Measurements from ENCODE around the gene OR8B8.
"Not testable (repeated sequence)": the region's sequence is repeated elsewhere in the genome, so short reads cannot be mapped to it uniquely, and the experiment has no call there.

The OR8B8 gene

DNA sequence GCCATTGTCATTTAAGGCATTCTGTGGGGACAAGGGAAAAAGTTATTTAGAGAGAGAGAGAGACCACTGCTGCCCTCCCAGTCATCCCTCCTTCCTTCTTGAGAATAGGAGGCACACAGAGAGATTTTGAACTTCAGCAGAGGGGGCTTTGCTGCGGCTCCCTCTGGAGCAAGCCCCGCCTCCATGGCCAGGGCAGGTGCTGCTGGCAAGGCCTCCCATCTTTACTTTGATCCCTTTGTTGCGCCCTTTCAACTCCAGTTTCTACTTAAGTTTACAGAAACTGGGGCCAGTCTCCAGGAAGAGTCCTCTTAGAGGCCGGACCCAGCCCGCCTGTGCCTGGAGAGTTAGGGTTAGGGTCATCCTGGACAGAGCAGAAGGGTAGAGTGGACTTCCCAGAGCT is 4.4 kb downstream of the OR8B8 start:
- DNase-seq = no peak

GRCh38 chr11:124440608-124441007 is 4.9 kb downstream of the OR8B8 start:
- DNase-seq = no peak

- no peak for DNase-seq
These were observed 10.8 kb downstream of the OR8B8 start for GRCh38 chr11:124434699-124435098.

DNA sequence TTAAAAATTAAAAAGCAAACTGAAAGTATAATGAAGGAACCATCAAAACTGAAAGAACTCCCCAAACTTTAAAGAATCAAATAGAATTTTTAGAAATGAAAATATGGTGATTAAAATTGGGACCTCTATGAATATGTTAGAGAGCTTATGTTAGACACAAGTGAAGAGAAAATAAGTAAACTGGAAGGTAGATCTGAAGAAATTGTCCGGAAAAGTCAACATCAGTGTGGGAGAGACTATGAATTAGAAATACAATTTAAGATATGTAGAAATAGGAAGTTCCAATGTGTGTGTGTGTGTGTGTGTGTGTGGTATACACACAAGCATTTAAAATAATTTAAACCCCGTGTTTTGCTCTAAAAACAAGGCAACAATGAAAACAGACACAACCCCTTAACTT is 15.9 kb downstream of the OR8B8 start:
- DNase-seq = no peak

DNA sequence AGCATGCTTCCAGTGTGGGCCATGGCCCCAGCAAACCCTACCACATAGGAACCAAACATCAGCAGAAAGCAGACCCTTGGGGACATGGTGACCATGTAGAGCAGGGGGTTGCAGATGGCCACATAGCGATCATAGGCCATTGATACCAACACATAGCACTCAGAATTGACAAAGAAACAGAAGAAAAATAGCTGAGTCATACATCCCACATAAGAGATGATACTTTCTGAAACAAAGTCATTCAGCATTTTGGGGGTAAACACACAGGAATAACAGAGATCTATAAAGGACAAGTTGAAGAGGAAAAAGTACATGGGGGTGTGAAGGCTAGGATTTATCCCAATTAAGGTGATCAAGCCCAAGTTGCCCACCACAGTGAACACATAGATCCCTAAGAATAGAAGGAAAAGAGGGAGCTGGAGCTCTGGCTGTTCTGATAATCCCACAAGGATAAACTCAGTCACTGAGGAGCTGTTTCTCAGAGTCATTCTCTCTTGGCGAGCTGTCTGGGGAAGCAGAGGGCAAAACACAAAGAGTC is 21.0 kb downstream of the OR8B8 start, which contains the start of gene OR8B4:
Gene OR8B4, minus strand, starts transcription at position 488 of the 538 bp plus-strand sequence. Its CDS starts 0 bp downstream, at position 488.
- no peak for DNase-seq

- no peak for DNase-seq
These were observed 24.5 kb downstream of the OR8B8 start for GRCh38 chr11:124421043-124421442.

- no peak for DNase-seq
These were observed 30.1 kb downstream of the OR8B8 start for GRCh38 chr11:124415356-124415923.

DNA sequence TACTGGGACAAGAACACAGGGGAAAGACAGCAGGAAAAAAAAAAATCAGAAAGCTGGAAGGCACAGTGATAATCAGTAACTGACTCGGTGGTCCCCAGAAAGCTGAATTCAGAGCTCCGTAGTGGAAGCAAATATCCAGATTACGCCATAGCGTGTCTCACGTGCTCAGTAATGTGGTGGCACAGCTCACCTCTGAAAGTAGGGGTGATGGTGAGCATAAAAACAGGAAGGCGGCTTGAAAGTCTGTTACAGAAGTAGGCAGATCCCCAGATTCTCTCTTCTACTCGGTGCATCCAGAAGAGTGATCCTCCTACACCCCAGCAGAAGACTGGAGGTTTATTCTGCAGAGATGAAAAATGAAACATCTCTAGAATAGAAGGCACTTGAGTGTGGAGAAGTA is 35.6 kb downstream of the OR8B8 start:
- no peak for DNase-seq

DNA sequence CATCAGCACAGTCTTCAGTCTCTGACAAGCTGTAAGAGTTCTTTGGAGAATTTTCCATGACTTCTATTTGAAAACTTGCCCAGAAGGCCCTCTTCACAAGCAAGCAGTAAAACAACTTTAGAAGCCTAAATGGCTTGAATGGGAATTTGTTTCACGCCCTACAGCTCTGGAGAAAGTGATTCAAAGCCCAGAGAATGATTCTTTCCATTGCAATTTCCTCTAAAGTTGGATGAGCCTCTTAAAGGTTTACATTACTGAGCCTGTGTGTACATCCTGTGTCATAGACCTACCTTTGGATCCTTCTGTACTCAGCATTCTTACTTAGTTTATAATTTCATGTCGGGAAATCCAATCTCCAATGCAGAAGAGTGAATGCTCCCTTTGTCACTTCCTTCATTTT is 39.9 kb downstream of the OR8B8 start:
- no peak for DNase-seq

DNA sequence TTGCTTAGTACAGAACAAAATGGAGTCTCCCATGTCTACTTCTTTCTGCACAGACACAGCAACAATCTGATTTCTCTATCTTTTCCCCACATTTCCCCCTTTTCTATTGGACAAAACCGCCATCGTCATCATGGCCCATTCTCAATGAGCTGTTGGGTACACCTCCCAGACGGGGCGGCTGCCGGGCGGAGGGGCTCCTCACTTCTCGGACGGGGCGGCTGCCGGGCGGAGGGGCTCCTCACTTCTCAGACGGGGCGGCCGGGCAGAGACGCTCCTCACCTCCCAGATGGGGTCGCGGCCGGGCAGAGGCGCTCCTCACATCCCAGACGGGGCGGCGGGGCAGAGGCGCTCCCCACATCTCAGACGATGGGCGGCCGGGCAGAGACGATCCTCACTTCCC is 42.3 kb downstream of the OR8B8 start:
- not testable (repeated sequence) for DNase-seq

DNA sequence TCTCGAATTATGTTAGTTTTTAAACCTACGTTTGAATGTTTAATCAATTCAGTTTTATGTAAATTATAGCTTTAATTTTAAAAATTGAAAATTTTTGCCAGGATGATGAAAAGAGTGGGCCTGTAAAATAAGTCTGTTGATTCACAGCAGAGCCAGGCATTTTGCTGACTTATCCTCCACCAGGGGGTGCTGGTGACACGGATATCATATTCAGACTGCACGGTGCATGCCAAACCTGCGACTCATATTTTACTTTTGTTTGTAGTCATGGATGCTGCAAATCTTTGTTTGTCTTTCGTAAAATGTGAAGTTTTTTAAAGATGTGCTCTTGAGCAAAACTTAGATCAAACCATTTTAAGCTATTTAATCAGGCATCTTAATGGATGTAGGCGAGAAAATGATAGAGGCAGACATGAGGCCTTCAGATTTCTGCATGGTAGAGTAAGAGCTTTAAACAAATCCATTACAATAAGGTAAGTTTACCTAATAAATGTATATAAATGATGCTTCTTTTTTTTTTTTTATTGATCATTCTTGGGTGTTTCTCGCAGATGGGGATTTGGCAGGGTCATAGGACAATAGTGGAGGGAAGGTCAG is 43.1 kb downstream of the OR8B8 start:
- DNase-seq = peak; percentile 43

DNA sequence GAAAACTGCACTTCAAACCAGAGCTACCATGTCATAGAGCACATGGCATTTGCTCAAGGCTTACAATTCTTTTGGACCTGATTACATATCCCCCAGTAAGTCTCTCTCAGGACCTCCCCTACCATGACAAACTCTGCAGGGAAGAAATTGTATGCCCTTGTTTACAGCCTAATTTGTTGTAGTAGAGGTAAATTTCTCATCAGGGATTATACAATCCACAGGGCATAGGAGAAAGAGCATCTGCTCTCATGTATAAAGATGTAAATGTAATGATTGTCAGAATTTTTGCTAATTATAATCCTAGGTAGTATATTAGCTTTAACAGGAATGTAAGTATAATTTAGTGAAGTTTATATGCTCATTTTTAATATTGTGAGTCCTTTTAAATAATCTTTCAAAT is 46.6 kb downstream of the OR8B8 start, which contains the start of gene OR8B3:
Gene OR8B3, minus strand, starts transcription at position 101 of the 400 bp plus-strand sequence. CDS start 1,673 bp downstream, outside the sequence.
- no peak for DNase-seq

GRCh38 chr11:124396847-124397246 is 48.6 kb downstream of the OR8B8 start:
- DNase-seq = not testable (repeated sequence)

DNA sequence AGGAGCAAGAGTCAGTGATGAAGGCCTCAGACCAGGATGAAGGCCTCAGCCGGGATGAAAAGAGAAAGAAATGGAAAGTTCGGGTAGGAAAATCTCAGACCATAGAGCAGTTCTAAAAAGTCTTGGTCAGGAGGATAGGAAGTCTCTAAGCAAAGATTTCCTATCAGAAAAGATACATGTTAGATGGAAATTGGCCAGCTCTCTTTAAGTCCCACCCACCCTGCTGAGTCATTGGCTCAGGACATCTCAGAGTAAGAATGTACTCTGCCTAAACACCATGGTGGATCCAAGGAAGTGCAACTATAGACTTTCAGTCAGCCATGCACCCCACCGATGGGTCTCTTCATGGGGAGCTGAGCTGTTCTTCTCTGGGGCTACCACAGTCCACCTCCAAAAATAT is 51.1 kb downstream of the OR8B8 start:
- no peak for DNase-seq

Data from NCI-H226 (cell line).